PC-3 (cell line): ENCODE data around the gene BMP5.

Experiments used
- CTCF ChIP-seq: fragments of 300-600 bp; sonication (generic); conservative IDR thresholded peaks from 2 replicates; pipeline ENCODE4 v1.5.1; 2017; ENCODE audit warnings: antibody characterized with exemption, low read depth, mild to moderate bottlenecking, low read length
- EZH2 ChIP-seq: fragments of 300-600 bp; sonication (generic); IDR thresholded peaks from one replicate; pipeline ENCODE4 v1.6.1; 2017; ENCODE audit warnings: antibody characterized with exemption, mild to moderate bottlenecking, low read length; ENCODE audit not compliant: unreplicated experiment
- EZH2phosphoT487 ChIP-seq: fragments of 300-600 bp; sonication (generic); IDR thresholded peaks from 2 replicates; pipeline ENCODE4 v1.6.1; 2018; ENCODE audit warnings: mild to moderate bottlenecking, antibody characterized with exemption, low read length, borderline replicate concordance

GRCh38 chr6:55746473-55746872, 128.9 kb downstream of the BMP5 start:
- TF ChIP-seq CTCF (no peak), EZH2 (no peak), EZH2phosphoT487 (no peak)
